Uterus (tissue), 2 donors: Measurements from ENCODE around the gene GDF7.

Experiments used
- CTCF ChIP-seq, 4 experiments: fragments of 200-600 bp in 2 of 4; fragments of 450-650 bp in 2 of 4; sonication (generic) in 2 of 4; IDR thresholded peaks; one replicate each; pipeline ENCODE4 v1.5.1; 2016 to 2019; ENCODE audit warnings: antibody characterized with exemption in 4 of 4, mild to moderate bottlenecking in 2 of 4, moderate library complexity in 1 of 4
- POLR2A ChIP-seq, 2 donors: fragments of 450-650 bp; IDR thresholded peaks; one replicate each; pipeline ENCODE4 v1.6.1; 2016; ENCODE audit warnings: antibody characterized with exemption in 2 of 2, mild to moderate bottlenecking in 1 of 2, moderate library complexity in 1 of 2

GRCh38 chr2:20675701-20676352, 8.9 kb downstream of the GDF7 start:
- TF ChIP-seq CTCF (IDR thresholded peaks at IDR 0.05) (no peak), POLR2A (IDR thresholded peaks at IDR 0.05) (no peak)
